ENCODE results near the gene KYAT1.

KYAT1 gene

DNA sequence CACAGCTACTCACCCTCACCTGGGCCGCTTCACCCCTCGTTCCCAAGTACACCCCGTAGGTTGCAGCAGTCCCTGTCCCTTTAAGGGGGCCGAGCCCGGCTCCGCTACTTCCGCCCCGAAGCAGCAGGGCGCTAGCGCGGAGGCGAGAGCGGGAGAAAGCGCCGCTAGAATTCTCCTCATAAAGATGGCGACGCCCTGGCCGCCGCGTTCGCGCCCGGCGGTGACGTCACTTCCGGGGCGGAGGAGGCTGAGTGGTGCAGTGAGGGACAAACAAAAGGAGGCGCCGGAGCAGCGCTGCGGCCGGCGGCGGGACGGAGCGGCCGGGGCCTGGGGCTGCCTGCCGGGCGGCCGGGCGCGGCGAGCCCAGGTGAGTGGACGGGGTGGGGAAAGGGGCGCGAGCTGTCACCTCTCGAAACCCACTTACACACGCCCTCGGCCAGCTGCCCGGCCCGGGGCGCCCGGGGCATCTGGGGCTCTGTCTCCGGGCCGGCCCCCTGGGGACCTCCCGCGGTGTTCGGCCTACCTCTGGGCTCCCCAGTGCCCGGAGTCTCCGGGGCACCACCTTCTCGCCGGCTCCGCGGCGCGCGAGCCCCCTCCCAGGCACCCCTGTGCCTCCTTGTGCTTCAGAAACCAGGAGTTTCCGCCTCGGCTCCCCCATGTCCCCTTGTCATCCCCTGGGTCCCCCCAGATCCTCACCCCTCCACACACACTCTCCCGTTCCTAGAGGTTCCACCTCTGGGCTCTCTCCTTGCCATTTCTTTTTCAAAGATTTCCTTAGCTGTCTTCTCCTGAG, at the start of gene KYAT1, which contains the start of gene LRRC8A:
TSS of gene KYAT1 (minus strand) at position 67 of the 793 bp plus-strand sequence. CDS start 36,545 bp downstream, outside the sequence.
TSS of gene LRRC8A (plus strand) at position 250 of the 793 bp plus-strand sequence. CDS start 25,032 bp downstream, outside the sequence.
- DNase-seq, result peak; percentile 100

GRCh38 chr9:128929560-128929959, 47.8 kb upstream of the KYAT1 start:
- no peak for DNase-seq

DNA sequence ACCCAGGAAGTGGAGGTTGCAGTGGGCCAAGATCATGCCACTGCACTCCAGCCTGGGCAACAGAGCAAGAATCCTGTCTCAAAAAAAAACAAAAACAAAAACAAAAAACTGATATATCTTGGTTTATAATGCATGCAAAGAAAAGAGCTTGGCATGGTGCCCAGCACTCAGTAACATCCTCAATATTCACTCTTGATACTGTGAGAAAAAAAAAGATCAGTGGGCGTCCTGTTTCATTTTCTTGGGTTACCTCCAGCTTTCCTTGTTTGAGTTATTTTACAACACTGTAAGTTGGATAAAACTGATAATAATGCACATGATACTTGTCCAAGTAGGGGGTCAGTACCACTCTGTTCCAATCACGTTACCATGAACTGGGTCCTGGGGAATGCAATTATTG, 46.9 kb upstream of the KYAT1 start:
- DNase-seq, result no peak

- peak; percentile 81 for DNase-seq
Observed at GRCh38 chr9:128927731-128928411, 46.1 kb upstream of the KYAT1 start.

- no peak for DNase-seq
Observed at GRCh38 chr9:128923493-128923883, 41.7 kb upstream of the KYAT1 start.

DNA sequence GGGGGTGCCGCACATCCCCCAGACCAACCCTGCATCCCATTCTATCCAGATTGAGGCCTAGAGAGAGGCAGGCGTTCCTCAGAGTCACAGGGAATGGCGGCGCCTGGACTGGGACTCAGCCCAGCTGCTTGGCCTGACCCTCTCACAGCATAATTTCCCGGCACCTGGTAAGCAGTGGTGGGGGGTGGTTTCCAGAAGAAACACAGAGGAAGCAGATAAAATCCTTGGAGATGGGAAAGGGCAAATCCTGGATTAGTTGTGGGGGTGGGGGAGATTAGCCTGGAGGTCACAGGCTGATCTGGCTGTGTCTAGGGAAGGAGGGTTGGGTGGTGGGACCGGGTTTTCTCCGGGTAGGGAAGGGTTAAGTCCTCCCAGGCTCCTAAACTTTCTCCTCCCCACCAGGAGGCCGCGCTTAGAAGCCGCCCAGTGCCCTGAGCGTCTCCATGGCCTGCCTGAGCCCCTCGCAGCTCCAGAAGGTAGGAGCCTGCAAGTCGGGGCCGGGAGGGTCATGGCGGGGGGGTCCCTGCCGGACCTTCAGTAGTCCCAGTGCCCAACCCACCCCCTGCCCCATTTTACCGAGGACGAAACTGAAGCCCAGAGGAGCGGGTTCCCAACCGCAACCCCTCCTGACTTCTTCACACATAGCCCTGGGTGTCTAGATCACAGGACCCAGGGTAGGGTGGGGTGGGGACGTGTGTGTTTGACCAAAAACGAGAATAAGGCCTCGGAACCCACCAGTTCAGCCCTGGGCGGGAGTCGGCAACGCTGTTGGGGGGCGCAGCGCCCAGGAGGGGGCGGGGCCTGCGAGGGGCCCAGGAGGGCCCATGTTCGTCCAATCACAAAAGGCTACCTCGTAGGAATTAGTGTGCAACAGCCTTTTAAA, 40.4 kb upstream of the KYAT1 start:
- DNase-seq, result peak; percentile 70

GRCh38 chr9:128920381-128921058, 38.8 kb upstream of the KYAT1 start, which contains the start of gene PHYHD1:
TSS of gene PHYHD1 (plus strand) at chr9:128920982. CDS start at chr9:128922324, 1,342 bp downstream.
- DNase-seq, result no peak

- no peak for DNase-seq
Observed at GRCh38 chr9:128919402-128920089, 37.8 kb upstream of the KYAT1 start.

GRCh38 chr9:128918921-128919320, 37.2 kb upstream of the KYAT1 start:
- DNase-seq, result no peak

GRCh38 chr9:128917151-128917849, 35.5 kb upstream of the KYAT1 start:
- no peak for DNase-seq

- DNase-seq, result no peak
Observed at GRCh38 chr9:128916745-128917144, 35.0 kb upstream of the KYAT1 start.

- no peak for DNase-seq
Observed at GRCh38 chr9:128916204-128916603, 34.5 kb upstream of the KYAT1 start.

DNA sequence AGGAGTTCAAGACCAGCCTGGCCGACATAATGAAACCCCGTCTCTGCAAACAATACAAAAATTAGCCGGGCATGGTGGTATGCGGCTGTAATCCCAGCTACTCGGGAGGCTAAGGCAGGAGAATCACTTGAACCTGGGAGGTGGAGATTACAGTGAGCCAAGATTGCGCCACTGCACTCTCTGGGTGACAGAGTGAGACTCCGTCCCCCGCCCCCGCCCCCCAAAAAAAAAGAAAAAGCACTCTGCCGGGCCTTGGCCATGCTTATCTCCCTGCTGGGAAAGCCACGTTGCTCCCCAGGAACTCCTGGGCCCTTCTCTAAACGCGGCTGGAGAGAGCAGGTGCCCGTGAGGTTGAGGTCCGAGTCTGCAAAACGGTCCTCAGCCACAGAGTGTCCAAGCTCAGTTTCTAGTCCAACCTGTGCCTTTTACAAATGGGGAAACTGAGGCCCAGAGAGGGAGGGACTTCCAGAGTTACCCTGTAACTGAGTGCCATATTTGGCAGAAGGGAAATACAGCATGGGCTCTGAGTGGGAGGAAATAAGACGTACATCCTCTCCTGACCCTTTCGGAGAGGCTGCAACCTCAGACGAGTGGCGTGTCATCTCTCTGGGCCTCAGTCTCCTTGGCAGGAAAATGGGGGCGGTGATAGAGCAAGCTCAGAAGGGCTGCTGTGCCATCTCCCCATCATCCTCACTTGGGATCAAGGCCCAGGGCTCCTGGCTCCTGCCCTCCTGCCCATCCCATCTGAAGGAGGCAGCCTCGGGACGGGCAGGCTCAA, 32.4 kb upstream of the KYAT1 start:
- DNase-seq, result no peak

DNA sequence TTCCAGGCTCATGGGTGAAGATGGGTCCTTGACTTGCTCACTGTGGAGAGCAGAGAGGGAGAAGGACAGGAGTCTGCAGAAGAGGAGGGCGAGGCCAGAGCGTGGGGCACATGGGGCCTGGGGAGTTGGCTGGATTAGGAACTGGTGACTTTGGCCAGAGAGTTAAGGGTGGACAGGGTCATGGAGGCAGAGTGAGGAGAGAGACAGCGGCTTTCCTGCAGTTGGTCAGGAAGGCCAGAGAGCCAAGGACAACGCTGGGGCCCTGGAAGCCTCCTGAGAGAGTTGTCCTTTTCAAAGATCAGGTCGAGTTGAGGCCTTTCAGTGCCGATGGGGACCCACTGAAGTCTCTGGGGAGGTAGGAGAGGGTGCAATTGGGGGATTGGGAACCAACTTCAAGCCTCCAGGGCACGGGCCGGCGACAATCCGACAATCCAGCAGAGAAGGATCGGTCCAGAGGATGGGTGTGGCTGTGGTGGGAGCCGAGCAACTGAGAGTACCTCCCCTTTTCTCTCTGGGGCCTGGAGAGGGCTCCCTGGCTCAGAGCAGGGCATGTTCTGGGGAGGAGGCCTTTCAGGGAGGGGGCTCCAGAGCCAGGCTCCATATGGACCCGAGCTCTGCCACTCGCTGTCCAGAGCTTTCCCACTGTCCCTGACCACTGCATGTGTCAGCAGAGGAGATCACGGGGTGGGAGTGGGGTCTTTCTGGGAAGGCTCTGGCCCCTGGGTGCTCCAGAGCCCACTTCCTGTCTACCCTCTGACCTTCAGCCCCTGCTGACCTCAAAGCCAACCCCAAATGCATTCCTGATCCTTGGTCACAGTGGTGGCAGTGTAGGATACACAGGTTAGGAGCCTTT, 31.5 kb upstream of the KYAT1 start:
- DNase-seq, result no peak

GRCh38 chr9:128912270-128912853, 30.6 kb upstream of the KYAT1 start:
- DNase-seq, result no peak

DNA sequence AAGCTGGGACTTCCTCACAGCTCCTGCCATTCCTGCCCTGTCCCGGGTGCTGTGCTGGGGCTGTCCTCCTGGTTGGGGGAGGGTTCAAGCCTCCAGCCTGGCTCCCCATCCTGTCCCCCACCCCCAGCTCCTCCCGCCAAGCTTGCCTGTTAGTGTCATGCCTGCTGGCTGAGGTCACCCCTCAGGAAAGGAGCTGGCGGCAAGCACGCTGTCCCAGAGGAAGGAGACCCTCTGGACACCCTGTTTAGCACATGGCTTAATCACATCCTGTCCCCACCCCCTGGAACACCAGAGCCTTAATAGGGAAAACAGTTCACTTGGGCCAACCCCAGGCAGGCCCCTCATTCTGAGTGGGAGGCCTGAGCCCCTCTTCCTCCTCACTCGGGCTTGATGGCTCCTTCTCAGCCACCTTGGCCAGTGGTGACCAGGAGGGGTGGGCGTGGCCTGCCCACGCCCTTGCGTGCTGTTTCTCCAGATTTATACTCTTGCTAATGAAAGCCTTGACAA, 29.8 kb upstream of the KYAT1 start:
- no peak for DNase-seq

DNA sequence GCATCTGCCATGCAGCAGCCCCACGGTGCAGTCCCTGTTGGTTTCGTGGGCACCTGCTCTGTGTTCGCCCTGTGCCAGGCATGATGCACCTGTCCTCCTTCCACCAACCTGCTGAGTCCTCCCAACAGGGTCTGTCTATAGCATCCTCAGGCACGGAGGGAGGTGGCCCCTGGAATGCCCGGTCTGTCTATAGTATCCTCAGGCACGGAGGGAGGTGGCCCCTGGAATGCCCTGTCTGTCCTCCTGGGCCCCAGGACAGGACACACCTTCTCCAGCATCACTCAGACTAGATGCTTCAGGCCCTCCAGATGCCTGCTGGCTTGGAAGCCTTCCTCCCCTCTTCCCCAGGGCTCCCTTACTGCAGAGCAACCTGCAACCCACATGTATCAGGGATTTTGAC, 29.2 kb upstream of the KYAT1 start:
- no peak for DNase-seq

DNA sequence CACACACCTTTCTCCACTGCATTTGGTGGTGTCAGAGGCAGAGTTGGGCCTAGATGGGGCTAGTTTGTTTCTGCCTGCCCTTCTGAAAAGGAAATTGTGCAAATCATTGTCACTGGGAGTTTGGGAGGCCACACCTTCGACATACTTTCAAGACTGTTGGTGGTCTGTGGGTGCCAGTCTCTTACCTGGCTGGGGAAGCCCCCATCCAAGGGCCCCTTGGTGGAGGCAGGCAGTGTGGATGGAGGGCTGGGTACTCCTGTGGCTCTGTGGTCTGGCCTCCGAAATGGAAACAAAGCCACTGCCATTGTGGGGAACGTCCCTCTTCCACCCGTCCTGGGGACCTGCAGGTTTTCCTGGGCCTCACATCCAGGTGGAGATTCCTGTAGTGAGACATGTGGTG, 28.1 kb upstream of the KYAT1 start:
- DNase-seq, result no peak

GRCh38 chr9:128908372-128908771, 26.6 kb upstream of the KYAT1 start:
- no peak for DNase-seq
